Ectodermal cell (in vitro differentiated cells): Measurements from ENCODE around the gene TBPL2.

Experiments used
- H3K27ac ChIP-seq: 2 replicates; pipeline ENCODE4 v1.7.0; 2013; ENCODE audit warnings: mild to moderate bottlenecking, low read depth, low read length; ENCODE audit not compliant: insufficient read depth, poor library complexity, severe bottlenecking
- H3K27me3 ChIP-seq: 2 replicates; pipeline ENCODE4 v1.7.0; 2013; ENCODE audit warnings: mild to moderate bottlenecking, low read length; ENCODE audit not compliant: insufficient read depth, control insufficient read depth, poor library complexity, severe bottlenecking
- H3K36me3 ChIP-seq: one replicate; pipeline ENCODE4 v1.7.0; 2013; ENCODE audit warnings: low read length; ENCODE audit not compliant: control insufficient read depth, insufficient read depth
- H3K4me1 ChIP-seq: one replicate; pipeline ENCODE4 v1.7.0; 2013; ENCODE audit warnings: low read length; ENCODE audit not compliant: control insufficient read depth, insufficient read depth
- H3K4me3 ChIP-seq: 2 replicates; pipeline ENCODE4 v1.7.0; 2013; ENCODE audit warnings: low read depth, low read length, control low read depth; ENCODE audit not compliant: insufficient read depth
- H3K9me3 ChIP-seq: 2 replicates; pipeline ENCODE4 v1.7.0; 2013; ENCODE audit warnings: mild to moderate bottlenecking, low read length, moderate library complexity; ENCODE audit not compliant: control insufficient read depth
- WGBS, 2 experiments: methylation state at CpG; one replicate each; pipeline ENCODE4 v1.1.7; 2013; ENCODE audit warnings: missing lambda C conversion rate in 2 of 2; 5-methylcytosine and 5-hydroxymethylcytosine counted together

The TBPL2 gene

DNA sequence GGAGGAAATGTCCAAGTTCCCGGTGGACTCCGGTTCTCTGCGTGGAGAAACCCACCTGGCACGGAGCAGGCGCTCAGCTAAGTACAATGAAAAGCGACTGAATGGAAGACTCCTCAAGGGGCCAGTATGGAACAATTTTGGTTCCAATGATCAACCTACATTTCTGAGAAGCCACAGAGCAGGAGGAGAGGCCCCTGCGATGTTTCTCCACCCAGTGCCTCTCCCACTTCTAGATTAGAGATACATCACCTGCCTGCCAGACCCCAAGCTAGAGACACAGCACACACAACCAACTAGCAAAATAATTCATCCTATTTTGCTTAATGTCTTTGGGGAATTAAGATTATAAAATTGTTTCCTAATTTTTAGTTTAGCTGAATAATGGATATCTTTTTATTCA is 67.6 kb downstream of the TBPL2 start:
- H3K9me3 ChIP-seq = no peaks in the 10 kb centered on the region
- peaks cover 11% of the 10 kb centered on the region for H3K36me3 ChIP-seq
- H3K27me3 ChIP-seq = no peaks in the 10 kb centered on the region
- H3K4me3 ChIP-seq = no peak overlapping the region
- 96% methylated on average over 7 of the region's 7 CpGs for WGBS, 2 experiments
- no peak overlapping the region for H3K27ac ChIP-seq
- H3K4me1 ChIP-seq = no peaks in the 10 kb centered on the region

DNA sequence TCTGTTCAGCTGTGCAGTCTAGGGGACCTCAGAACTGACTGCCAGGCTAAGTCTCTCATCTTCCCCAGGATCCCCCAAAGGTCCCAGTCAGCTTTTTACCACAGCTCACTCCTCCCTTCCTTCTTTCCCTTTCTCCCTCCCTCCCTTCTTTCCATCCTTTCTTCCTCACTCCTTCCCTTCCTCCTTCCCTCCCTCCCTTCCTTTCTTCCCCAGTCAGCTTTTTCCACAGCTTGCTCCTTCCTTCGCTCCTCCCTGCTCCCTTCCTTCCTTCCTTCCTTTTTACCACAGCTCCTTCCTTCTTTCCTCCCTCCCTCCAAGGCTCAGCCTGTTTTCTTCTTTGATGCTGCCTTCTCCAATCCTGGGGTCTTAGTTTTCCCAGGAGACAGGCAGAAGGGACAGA is 68.0 kb downstream of the TBPL2 start:
- H3K4me1 ChIP-seq = no peaks in the 10 kb centered on the region
- H3K27me3 ChIP-seq = no peaks in the 10 kb centered on the region
- peaks cover 13% of the 10 kb centered on the region for H3K36me3 ChIP-seq
- H3K4me3 ChIP-seq = no peak overlapping the region
- no peaks in the 10 kb centered on the region for H3K9me3 ChIP-seq
- WGBS, 2 experiments = 88 to 100% methylated on average over 1 of the region's 1 CpG
- no peak overlapping the region for H3K27ac ChIP-seq

DNA sequence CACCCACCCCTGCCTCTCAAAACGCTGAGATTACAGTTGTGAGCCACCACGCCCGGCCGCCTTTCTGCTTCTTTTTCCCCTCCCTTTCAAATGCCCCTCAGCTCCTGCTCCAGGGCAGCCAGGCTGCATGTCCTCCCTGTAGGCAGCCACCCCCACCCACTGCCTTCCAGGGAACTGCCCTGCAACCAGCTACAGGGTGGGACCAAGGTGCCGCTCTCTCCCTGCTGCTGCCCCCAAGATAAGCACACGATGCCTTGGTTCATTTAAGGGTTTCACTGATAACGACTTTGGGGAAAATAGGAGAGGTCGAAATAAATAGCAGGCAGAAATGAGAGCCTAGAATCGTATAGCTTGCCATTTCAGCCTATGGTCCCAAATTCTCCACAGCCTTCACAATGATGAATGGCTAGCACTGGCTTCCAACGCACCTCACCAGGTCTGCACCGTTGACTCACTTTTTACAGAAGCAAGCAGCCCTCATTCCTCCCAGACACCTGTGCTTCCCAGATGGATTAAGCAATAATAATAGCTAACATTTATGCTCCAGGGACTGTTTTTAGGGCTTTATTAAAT is 69.4 kb downstream of the TBPL2 start:
- Histone ChIP-seq H3K27ac (no peak overlapping the region), H3K9me3 (no peaks in the 10 kb centered on the region), H3K4me3 (no peak overlapping the region), H3K4me1 (no peaks in the 10 kb centered on the region), H3K36me3 (peaks cover 10% of the 10 kb centered on the region), H3K27me3 (no peaks in the 10 kb centered on the region)
- 87 to 88% methylated on average over 11 of the region's 11 CpGs for WGBS, 2 experiments

DNA sequence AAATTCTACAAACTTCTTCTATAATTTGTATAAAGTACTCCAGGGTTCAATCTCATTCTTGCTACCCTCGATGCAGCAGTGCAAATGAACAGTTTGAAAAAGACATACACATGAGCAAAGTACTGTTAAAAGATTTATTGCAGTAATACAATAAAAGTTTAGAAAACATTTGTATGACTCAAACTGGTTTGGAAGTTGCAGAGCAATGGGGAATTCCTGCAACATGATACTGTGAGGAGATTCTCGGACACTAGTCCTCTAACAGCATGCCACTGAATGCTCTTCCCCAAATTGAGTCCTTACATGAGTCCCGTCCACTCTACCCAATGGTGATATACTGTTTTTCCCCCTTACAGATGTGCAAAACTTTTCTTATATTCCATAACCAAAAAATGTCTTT is 74.1 kb downstream of the TBPL2 start:
- Histone ChIP-seq H3K36me3 (peaks cover 10% of the 10 kb centered on the region), H3K4me1 (no peaks in the 10 kb centered on the region), H3K9me3 (no peaks in the 10 kb centered on the region), H3K27ac (no peak overlapping the region), H3K4me3 (no peak overlapping the region), H3K27me3 (no peaks in the 10 kb centered on the region)
- 91 to 96% methylated on average over 2 to 3 of the region's 3 CpGs for WGBS, 2 experiments
